GM12892 (cell line): ENCODE measurements around the gene MRPL34. TPM values are rescaled to one million over a fixed set of nuclear protein-coding genes. Genes with fewer than 3 reads are reported as not detected.

Experiments
- DNase-seq: peaks from one replicate; pipeline ENCODE4 v3.0.0; 2011; ENCODE audit not compliant: insufficient read length
- FAIRE-seq: peaks from 2 replicates; lab custom pipeline; 2011; peaks lifted over from hg19 to GRCh38; lab: Jason Lieb, UNC
- POLR2A ChIP-seq: IDR thresholded peaks from 2 replicates; pipeline ENCODE4 v1.6.1; 2011; ENCODE audit warnings: low read depth, low read length, control low read depth
- POLR2AphosphoS5 ChIP-seq: IDR thresholded peaks from 2 replicates; pipeline ENCODE4 v1.6.1; 2011; ENCODE audit warnings: low read depth, low read length, control low read depth
- TAF1 ChIP-seq: IDR thresholded peaks from 2 replicates; pipeline ENCODE4 v1.6.1; 2011; ENCODE audit warnings: low read depth, mild to moderate bottlenecking, control low read depth, low read length, borderline replicate concordance
- polyA plus RNA-seq: library from polyadenylated mRNA; unstranded; fragments of >200 nt; gene quantifications from one replicate; pipeline ENCODE4 v1.2.1, GENCODE V29; 2012; ENCODE audit warnings: missing spikeins, inconsistent platforms; ENCODE audit not compliant: missing spikeins

MRPL34 gene
- polyA plus RNA-seq, result 50.8 TPM

GRCh38 chr19:17305517-17306284, at the start of gene MRPL34:
Gene MRPL34 (plus strand): TSS chr19:17305872. CDS start chr19:17305893, 21 bp downstream.
- peak; percentile 100 for FAIRE-seq
- DNase-seq, result peak; percentile 78
- no peak; the same call in 1 of the 2 replicates for TF ChIP-seq POLR2AphosphoS5
- peak; percentile 52 for TF ChIP-seq POLR2A
- TF ChIP-seq TAF1, result no peak

- DNase-seq (no peak), FAIRE-seq (no peak)
- TF ChIP-seq POLR2A (no peak), POLR2AphosphoS5 (no peak), TAF1 (no peak)
These were observed 49.5 kb upstream of the MRPL34 start for GRCh38 chr19:17256130-17256529.

GRCh38 chr19:17259118-17259780, 46.4 kb upstream of the MRPL34 start:
- no peak for FAIRE-seq
- TF ChIP-seq POLR2A (no peak), TAF1 (no peak), POLR2AphosphoS5 (no peak)
- no peak for DNase-seq

GRCh38 chr19:17259934-17260333, 45.7 kb upstream of the MRPL34 start:
- FAIRE-seq (no peak), DNase-seq (no peak)
- no peak for TF ChIP-seq POLR2A
- TF ChIP-seq TAF1, result no peak
- no peak for TF ChIP-seq POLR2AphosphoS5

- DNase-seq (peak; percentile 95), FAIRE-seq (peak; percentile 97)
- TF ChIP-seq POLR2AphosphoS5 (no peak), POLR2A (no peak), TAF1 (no peak)
These were observed 44.8 kb upstream of the MRPL34 start for GRCh38 chr19:17260842-17261325.

- TF ChIP-seq POLR2AphosphoS5 (no peak), POLR2A (no peak), TAF1 (no peak)
- DNase-seq (no peak), FAIRE-seq (no peak)
These were observed 43.1 kb upstream of the MRPL34 start for GRCh38 chr19:17262557-17262956.

- TF ChIP-seq POLR2AphosphoS5, result no peak
- no peak for TF ChIP-seq POLR2A
- no peak for TF ChIP-seq TAF1
- DNase-seq (no peak), FAIRE-seq (no peak)
These were observed 41.7 kb upstream of the MRPL34 start for GRCh38 chr19:17263712-17264640.

GRCh38 chr19:17264641-17264979, 41.1 kb upstream of the MRPL34 start, which contains the start of gene USHBP1:
Gene USHBP1 (minus strand): TSS chr19:17264745. CDS start chr19:17264299, 446 bp downstream.
- TF ChIP-seq TAF1 (no peak), POLR2A (no peak), POLR2AphosphoS5 (no peak)
- FAIRE-seq (no peak), DNase-seq (no peak)

- DNase-seq, result no peak
- no peak for TF ChIP-seq POLR2AphosphoS5
- no peak for TF ChIP-seq POLR2A
- TF ChIP-seq TAF1, result no peak
- no peak for FAIRE-seq
These were observed 39.6 kb upstream of the MRPL34 start for GRCh38 chr19:17266026-17266425.

GRCh38 chr19:17266589-17266974, 39.1 kb upstream of the MRPL34 start:
- no peak for FAIRE-seq
- DNase-seq, result no peak
- no peak for TF ChIP-seq TAF1
- no peak for TF ChIP-seq POLR2A
- 0 out of 2 replicates have a peak, but pooled peaks have one; percentile 36 for TF ChIP-seq POLR2AphosphoS5
